Activated CD4-positive, alpha-beta memory T cell treated with anti-CD3 and anti-CD28 coated beads, Interleukin-2, amount 10 ng/mL, durations not matched to agents 7 days and 5 days (primary cell): ENCODE measurements around the gene EBP. TPM values are rescaled to one million over a fixed set of nuclear protein-coding genes. Genes with fewer than 3 reads are reported as not detected.

ENCODE experiments used
- CTCF ChIA-PET: fragments of 350-600 bp; sonication (Branson Sonifier 250); formaldehyde crosslinking; loops from one replicate; lab custom pipeline; 2021; ENCODE audit warnings: antibody characterized with exemption, inconsistent platforms; lab: Charles Lee
- POLR2A ChIA-PET: fragments of 350-600 bp; sonication (Branson Sonifier 250); formaldehyde crosslinking; loops from one replicate; lab custom pipeline; 2021; ENCODE audit warnings: antibody characterized with exemption; lab: Charles Lee
- DNase-seq: peaks from one replicate; pipeline ENCODE4 v3.0.0-alpha.2; 2020
- H3K27ac Mint-ChIP-seq: one replicate; pipeline ENCODE4 v1.8.0; 2021; ENCODE audit warnings: mild to moderate bottlenecking, mixed read lengths
- H3K27me3 Mint-ChIP-seq: one replicate; pipeline ENCODE4 v1.8.0; 2021; ENCODE audit warnings: mixed read lengths
- H3K36me3 Mint-ChIP-seq: one replicate; pipeline ENCODE4 v1.8.0; 2021; ENCODE audit warnings: low read depth, mixed read lengths
- H3K4me1 Mint-ChIP-seq: one replicate; pipeline ENCODE4 v1.8.0; 2021; ENCODE audit warnings: mixed read lengths
- H3K4me3 Mint-ChIP-seq: one replicate; pipeline ENCODE4 v1.8.0; 2021; ENCODE audit warnings: mild to moderate bottlenecking, mixed read lengths
- H3K9me3 Mint-ChIP-seq: one replicate; pipeline ENCODE4 v1.8.0; 2021; ENCODE audit warnings: mixed read lengths
- total RNA-seq, 2 experiments: library from RNA; stranded (reverse); gene quantifications; one replicate each; pipeline ENCODE4 v1.2.3, GENCODE V29; 2021

Gene EBP
- total RNA-seq, 2 experiments from 2014 or later, result 446 to 461 TPM

DNA sequence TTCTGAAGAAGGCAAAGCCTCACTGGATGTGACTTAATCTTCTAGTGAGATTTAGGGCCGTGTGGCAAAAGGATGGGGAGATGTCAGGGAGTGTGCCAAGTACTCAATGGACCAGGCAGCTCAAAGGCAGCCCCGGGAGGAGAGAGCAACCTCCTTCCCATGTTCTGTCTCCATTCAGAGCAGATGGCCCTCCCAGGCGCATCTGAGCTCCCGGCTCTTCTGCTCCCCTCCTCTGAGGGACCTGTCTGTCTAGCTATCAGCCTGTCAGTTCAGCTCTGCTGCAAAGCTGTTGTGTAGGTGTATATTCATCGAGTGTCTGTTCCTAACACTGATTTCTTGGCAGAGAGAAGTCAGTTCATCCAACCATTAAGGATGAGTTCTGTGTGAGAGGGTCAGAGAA is 23.7 kb upstream of the EBP start:
- Mint-ChIP-seq H3K36me3 (no peaks in the 10 kb centered on the region), H3K9me3 (no peaks in the 10 kb centered on the region)
- POLR2A ChIA-PET, result interaction anchor here (0.6 kb wide), 1 partner anchor 22 kb away, joined by 3 read pairs; no protein-coding TSS in a partner anchor

DNA sequence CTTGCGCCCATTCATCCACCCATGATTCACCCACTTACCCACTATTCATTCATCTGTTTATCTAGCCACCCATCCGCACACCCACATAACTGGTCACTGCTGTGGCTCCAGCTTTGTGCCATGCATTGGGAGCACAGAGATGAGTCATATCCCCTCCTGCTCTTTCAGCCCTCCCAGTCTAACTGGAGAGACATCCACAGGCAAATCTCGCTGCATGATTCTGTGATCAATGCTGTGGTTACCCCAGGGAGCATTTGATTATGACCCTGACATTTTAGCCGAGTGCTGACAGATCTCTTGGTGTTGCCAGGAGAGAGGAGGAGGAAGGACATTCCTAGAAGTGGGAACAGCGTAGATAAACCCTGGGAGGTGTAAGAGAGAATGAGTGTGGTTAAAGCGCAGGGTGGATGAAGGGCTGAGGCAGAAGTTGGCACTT is 23.2 kb upstream of the EBP start:
- no peaks in the 10 kb centered on the region for H3K36me3 Mint-ChIP-seq
- no peaks in the 10 kb centered on the region for H3K9me3 Mint-ChIP-seq
- DNase-seq, result no peak
- peaks cover 5% of the 10 kb centered on the region for H3K4me1 Mint-ChIP-seq
- peaks cover 7% of the 10 kb centered on the region for H3K27me3 Mint-ChIP-seq
- ChIA-PET POLR2A (interaction anchor here (0.6 kb wide), 1 partner anchor 22 kb away, joined by 3 read pairs; no protein-coding TSS in a partner anchor), CTCF (no interaction called here)
- H3K27ac Mint-ChIP-seq, result no peak overlapping the region
- H3K4me3 Mint-ChIP-seq, result no peak overlapping the region

More for the DNA sequence above, 23.7 kb upstream of the EBP start:
- DNase-seq, result no peak
- Mint-ChIP-seq H3K4me3 (no peak overlapping the region), H3K27ac (no peak overlapping the region), H3K4me1 (peaks cover 5% of the 10 kb centered on the region), H3K27me3 (peaks cover 6% of the 10 kb centered on the region)
- CTCF ChIA-PET, result no interaction called here

DNA sequence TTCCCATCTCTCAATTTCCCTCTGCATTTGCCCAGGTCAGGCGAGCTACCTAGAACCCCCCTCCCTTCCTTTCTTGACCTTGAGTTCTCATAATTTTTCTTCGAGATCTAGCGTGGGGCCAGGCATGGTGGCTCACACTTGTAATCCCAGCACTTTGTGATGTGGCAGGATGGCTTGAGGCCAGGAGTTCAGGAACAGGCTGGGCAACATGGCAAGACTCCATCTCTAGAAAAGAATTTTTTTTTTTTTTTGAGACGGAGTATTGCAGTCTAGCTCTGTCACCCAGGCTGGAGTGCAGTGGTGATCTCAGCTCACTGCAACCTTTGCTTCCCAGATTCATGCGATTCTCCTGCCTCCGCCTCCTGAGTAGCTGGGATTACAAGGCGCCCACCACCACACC is 17.3 kb upstream of the EBP start:
- ChIA-PET POLR2A (interaction anchor here (0.9 kb wide), 1 partner anchor 35 kb away, joined by 3 read pairs; the partner anchor contains the start of gene TBC1D25), CTCF (no interaction called here)
- no peak overlapping the region for H3K27ac Mint-ChIP-seq
- H3K4me1 Mint-ChIP-seq, result peaks cover 6% of the 10 kb centered on the region
- DNase-seq, result no peak
- no peaks in the 10 kb centered on the region for H3K9me3 Mint-ChIP-seq
- no peak overlapping the region for H3K4me3 Mint-ChIP-seq
- H3K36me3 Mint-ChIP-seq, result no peaks in the 10 kb centered on the region
- H3K27me3 Mint-ChIP-seq, result peaks cover 2% of the 10 kb centered on the region

DNA sequence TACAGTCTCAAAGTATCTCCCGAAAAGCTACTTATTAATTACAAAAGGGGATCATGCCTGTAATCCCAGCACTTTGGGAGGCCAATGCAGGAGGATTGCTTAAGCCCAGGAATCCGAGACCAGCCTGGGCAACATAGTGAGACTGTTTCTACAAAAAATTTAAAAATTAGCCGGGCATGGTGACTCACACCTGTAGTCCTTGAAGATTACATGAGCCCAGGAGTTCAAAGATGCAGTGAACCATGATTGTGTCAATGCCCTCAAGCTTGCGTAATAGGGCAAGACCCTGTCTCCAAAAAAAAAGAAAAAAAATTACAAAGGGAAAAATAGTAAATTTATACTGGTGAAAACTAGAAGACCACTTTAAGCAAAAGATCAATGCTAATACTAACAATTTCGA is 16.1 kb upstream of the EBP start:
- CTCF ChIA-PET, result no interaction called here

DNA sequence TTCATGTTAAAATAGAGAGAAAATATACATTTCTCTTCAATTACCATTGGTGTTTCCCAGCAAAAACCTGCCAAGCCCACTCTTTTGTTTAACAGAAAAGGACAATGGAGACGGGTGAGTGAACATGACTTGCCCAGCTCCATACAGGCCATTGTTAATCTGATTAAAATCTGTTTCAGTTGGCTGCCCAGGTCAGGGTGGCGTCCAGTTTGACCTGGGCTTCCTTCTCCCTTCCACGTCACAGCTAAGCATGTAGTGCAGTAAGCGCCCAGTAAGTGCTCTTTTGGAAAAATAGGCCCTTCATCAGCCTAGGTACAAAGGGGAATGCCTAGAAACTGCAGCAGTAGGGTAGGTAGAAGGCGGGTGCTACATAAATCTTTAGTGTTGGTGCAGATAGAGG is 14.4 kb upstream of the EBP start:
- ChIA-PET CTCF (no interaction called here), POLR2A (interaction anchor here (1.2 to 2.3 kb wide), 4 partner anchors 12 to 67 kb away, joined by 3 to 11 read pairs (median 4); partner anchors contain the start of genes EBP and RBM3)
- no peak for DNase-seq
- H3K27me3 Mint-ChIP-seq, result peaks cover 2% of the 10 kb centered on the region
- H3K36me3 Mint-ChIP-seq, result peaks cover 17% of the 10 kb centered on the region
- H3K4me3 Mint-ChIP-seq, result no peak overlapping the region
- H3K4me1 Mint-ChIP-seq, result peaks cover 32% of the 10 kb centered on the region
- H3K9me3 Mint-ChIP-seq, result no peaks in the 10 kb centered on the region
- no peak overlapping the region for H3K27ac Mint-ChIP-seq

More for the DNA sequence above, 16.1 kb upstream of the EBP start:
- Mint-ChIP-seq H3K36me3 (peaks cover 5% of the 10 kb centered on the region), H3K4me1 (peaks cover 18% of the 10 kb centered on the region), H3K4me3 (no peak overlapping the region), H3K9me3 (no peaks in the 10 kb centered on the region), H3K27me3 (peaks cover 2% of the 10 kb centered on the region), H3K27ac (no peak overlapping the region)
- no peak for DNase-seq
- POLR2A ChIA-PET, result no interaction called here

DNA sequence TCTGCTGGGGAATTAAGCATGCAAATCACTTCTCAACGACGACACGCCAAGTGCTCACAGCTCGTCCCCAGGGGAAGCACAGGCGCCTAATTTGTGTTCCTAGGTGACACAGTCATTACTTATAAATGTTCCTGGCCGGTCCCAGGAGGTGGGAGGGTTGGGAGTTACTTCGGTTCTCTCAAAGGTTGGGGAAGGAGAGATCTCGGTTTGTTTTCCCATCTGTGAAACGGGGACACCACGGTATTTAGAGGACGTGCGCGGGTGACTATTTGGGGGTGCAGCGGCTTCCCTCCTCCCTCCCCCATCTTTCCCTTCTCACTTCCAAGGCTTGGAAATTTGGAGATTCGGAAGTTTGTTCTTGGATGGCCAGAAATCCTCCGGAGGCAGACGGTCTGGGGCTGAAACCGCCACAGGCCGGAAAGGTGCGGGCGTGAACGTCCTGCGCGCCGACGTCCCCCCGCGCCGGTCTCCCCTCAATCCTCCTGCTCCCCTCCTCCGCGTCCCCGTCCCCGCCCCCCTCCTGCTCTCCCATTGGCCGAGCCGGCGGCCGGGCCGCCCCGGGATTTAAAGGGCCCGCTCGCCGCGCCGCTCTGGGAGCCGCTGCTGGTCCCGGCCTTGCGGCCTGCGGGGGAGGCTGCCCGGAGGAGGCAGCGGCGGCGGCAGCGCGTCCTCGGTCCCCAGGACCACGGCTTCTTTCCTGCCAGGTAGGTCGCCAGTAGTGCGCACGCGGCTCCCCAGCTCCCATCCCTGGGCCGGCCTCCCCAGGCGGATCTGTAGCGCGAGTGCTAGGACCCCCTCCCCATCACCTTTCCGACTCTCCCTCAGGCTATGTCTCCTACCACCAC is 13.0 kb upstream of the EBP start, which contains the start of gene PORCN:
Gene PORCN, plus strand, starts transcription at position 593 of the 845 bp plus-strand sequence. CDS start 829 bp downstream, outside the sequence.
- Mint-ChIP-seq H3K36me3 (peaks cover 18% of the 10 kb centered on the region), H3K4me3 (peak within 1 kb of the TSS; percentile 81), H3K4me1 (peaks cover 33% of the 10 kb centered on the region), H3K9me3 (no peaks in the 10 kb centered on the region), H3K27me3 (no peaks in the 10 kb centered on the region), H3K27ac (peak within 1 kb of the TSS; percentile 47)
- DNase-seq, result peak; percentile 82
- POLR2A ChIA-PET, result interaction anchor here (0.8 to 2.3 kb wide), 4 partner anchors 12 to 66 kb away, joined by 3 to 11 read pairs (median 4); partner anchors contain the start of genes EBP and RBM3
- CTCF ChIA-PET, result interaction anchor here (1.0 to 1.3 kb wide), 2 partner anchors 31 to 41 kb away, joined by 3 to 4 read pairs; partner anchors contain the start of gene TBC1D25

DNA sequence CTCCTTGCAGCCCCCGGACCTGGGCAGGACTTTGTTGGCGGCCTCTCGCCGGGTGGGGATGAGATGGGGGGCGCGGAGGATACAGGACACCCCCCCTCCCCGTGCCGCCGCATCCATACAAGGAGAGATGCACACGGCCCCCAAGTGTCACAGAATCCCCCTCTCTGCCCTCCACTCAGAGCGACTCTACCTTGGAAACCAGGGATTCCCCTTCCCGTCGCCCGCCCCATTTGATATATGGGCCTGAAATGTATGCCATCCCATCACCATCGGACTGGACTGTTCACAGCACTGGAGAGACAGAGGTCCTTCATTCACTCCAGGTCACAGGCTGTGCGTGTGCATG is 12.4 kb upstream of the EBP start:
- no peaks in the 10 kb centered on the region for H3K9me3 Mint-ChIP-seq
- ChIA-PET POLR2A (interaction anchor here (2.0 to 2.3 kb wide), 2 partner anchors 12 kb away, joined by 6 to 11 read pairs; partner anchors contain the start of gene EBP), CTCF (interaction anchor here (1.3 kb wide), 1 partner anchor 41 kb away, joined by 3 read pairs; no protein-coding TSS in a partner anchor)
- no peaks in the 10 kb centered on the region for H3K27me3 Mint-ChIP-seq
- peak overlapping the region; percentile 81 for H3K4me3 Mint-ChIP-seq
- H3K36me3 Mint-ChIP-seq, result peaks cover 18% of the 10 kb centered on the region
- no peak for DNase-seq
- peak overlapping the region; percentile 47 for H3K27ac Mint-ChIP-seq
- H3K4me1 Mint-ChIP-seq, result peaks cover 33% of the 10 kb centered on the region

DNA sequence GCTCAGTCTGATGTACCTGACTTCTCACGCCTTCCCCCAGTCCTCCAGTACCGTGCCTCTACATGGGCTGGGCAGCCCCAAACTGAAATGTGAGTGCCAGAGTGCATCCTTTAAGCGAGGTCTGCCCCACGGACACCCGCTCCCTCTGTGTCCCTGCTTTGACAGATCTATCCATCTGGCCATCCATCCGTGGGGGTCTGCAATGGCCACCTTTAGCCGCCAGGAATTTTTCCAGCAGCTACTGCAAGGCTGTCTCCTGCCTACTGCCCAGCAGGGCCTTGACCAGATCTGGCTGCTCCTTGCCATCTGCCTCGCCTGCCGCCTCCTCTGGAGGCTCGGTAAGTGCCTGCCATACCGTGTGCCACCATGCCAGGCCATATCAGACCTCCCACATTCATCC is 12.0 kb upstream of the EBP start:
- Mint-ChIP-seq H3K9me3 (no peaks in the 10 kb centered on the region), H3K4me3 (peak overlapping the region; percentile 81), H3K27me3 (no peaks in the 10 kb centered on the region), H3K4me1 (peaks cover 33% of the 10 kb centered on the region), H3K27ac (peak overlapping the region; percentile 47), H3K36me3 (peaks cover 20% of the 10 kb centered on the region)
- ChIA-PET CTCF (no interaction called here), POLR2A (interaction anchor here (1.4 to 2.0 kb wide), 2 partner anchors 12 to 29 kb away, joined by 4 to 6 read pairs; partner anchors contain the start of genes EBP and TBC1D25)
- DNase-seq, result no peak

DNA sequence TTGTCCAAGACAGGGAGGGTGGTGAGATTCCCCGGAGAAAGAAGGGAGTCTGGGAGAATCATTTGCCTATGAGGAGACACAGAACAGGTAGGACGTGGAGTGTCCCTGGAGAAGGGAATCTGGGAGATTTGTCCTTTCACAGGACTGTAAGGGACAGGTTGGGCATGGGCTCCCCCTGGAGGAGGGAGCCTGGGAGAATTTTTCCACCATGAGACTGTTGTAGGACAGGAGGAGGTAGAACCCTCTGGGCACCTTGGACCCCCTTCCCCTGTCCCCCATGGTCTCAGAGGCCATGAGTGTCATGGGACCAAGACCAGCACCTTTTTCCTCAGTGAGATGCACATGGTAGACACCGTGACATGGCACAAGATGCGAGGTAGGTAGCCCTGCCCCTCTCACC is 10.0 kb upstream of the EBP start:
- no peaks in the 10 kb centered on the region for H3K27me3 Mint-ChIP-seq
- DNase-seq, result no peak
- ChIA-PET CTCF (no interaction called here), POLR2A (interaction anchor here (2.0 kb wide), 1 partner anchor 10 kb away, joined by 6 read pairs; the partner anchor contains the start of gene EBP)
- no peak overlapping the region for H3K4me3 Mint-ChIP-seq
- no peaks in the 10 kb centered on the region for H3K9me3 Mint-ChIP-seq
- no peak overlapping the region for H3K27ac Mint-ChIP-seq
- peaks cover 35% of the 10 kb centered on the region for H3K36me3 Mint-ChIP-seq
- H3K4me1 Mint-ChIP-seq, result peaks cover 37% of the 10 kb centered on the region

DNA sequence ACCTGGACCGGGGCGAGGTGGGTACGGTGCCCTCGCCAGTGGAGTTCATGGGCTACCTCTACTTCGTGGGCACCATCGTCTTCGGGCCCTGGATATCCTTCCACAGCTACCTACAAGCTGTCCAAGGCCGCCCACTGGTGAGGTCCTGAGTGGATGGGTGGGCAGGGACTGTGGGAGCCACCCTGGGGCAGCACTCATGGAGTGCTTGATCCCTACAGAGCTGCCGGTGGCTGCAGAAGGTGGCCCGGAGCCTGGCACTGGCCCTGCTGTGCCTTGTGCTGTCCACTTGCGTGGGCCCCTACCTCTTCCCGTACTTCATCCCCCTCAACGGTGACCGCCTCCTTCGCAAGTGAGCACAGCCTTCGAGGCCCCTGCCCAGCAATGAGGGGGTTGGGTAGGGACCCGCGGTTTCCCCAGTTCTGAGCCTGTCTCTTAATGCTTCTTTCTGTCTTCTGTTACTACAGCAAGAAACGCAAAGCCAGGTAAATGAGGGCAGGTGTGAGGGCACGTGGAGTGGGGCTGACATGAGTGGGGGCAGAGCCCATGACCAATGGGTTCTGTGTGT is 9.2 kb upstream of the EBP start:
- Mint-ChIP-seq H3K9me3 (no peaks in the 10 kb centered on the region), H3K4me3 (no peak overlapping the region), H3K4me1 (peaks cover 42% of the 10 kb centered on the region), H3K27me3 (no peaks in the 10 kb centered on the region), H3K27ac (no peak overlapping the region), H3K36me3 (peaks cover 38% of the 10 kb centered on the region)
- DNase-seq, result no peak
- ChIA-PET POLR2A (no interaction called here), CTCF (no interaction called here)

DNA sequence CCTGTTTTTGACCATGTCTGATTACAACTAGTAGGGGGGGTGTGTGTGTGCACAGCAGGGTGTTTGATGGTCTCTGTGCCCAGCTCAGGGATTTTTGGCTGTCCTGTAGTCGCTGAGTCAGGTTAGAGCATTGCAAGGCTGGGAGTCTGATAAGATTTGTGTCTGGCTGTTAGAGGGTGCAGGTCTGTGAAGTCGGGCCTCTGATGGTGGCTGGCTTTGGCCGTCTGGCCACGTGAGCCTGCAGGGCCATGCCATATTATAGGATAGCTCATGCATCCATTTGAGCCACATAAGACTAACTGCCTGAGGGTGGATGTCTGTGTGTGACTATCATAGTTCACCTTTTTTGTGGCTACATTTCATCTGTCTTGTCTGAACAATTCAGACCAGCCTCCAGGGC is 7.9 kb upstream of the EBP start:
- ChIA-PET POLR2A (interaction anchor here (1.7 kb wide), 1 partner anchor 25 kb away, joined by 4 read pairs; the partner anchor contains the start of gene TBC1D25), CTCF (no interaction called here)
- no peak overlapping the region for H3K4me3 Mint-ChIP-seq
- H3K36me3 Mint-ChIP-seq, result peaks cover 38% of the 10 kb centered on the region
- peaks cover 38% of the 10 kb centered on the region for H3K4me1 Mint-ChIP-seq
- H3K27ac Mint-ChIP-seq, result no peak overlapping the region
- H3K27me3 Mint-ChIP-seq, result no peaks in the 10 kb centered on the region
- H3K9me3 Mint-ChIP-seq, result no peaks in the 10 kb centered on the region
- DNase-seq, result no peak

DNA sequence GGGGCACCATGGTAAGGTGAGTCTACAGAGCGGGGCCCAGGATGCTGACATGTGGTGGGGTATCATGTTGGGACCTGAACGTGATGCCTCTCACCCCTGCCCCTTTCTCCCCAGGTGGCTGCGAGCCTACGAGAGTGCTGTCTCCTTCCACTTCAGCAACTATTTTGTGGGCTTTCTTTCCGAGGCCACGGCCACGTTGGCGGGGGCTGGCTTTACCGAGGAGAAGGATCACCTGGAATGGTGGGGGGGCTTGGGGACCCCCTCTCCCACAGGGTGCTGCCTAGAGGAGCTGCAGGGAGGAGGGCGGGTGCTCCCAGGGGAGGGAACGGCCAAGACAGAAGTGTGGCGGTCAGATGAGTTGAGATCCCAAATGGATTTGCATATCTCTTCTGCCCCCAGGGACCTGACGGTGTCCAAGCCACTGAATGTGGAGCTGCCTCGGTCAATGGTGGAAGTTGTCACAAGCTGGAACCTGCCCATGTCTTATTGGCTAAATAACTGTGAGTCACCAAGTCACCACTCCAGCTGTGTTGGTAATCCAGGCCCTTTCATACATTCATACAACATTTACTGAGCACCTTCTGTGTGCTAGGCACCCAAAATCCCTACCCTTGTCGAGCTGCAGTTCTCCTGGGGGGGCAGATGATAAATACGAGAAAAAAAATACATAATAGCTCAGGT is 7.3 kb upstream of the EBP start:
- Mint-ChIP-seq H3K4me3 (no peak overlapping the region), H3K36me3 (peaks cover 41% of the 10 kb centered on the region), H3K27me3 (no peaks in the 10 kb centered on the region), H3K9me3 (no peaks in the 10 kb centered on the region), H3K27ac (no peak overlapping the region), H3K4me1 (peaks cover 41% of the 10 kb centered on the region)
- POLR2A ChIA-PET, result interaction anchor here (0.6 to 1.7 kb wide), 3 partner anchors 14 to 60 kb away, joined by 3 to 4 read pairs (median 4); partner anchors contain the start of genes RBM3 and TBC1D25
- CTCF ChIA-PET, result no interaction called here
- no peak for DNase-seq
